ENCODE data around the gene ENPP3.

GRCh38 chr6:131779304-131779703 lies 142.2 kb downstream of the ENPP3 start:
- TF ChIP-seq CTCF (conservative IDR thresholded peaks at IDR 0.05; ENCODE audit: low read depth, low read length) (no peak), EZH2 (IDR thresholded peaks at IDR 0.05; ENCODE audit: borderline replicate concordance, low read depth, low read length, poor library complexity, severe bottlenecking) (no peak)

Measured in A673 (cell line).